HUDEP-2 (cell line): ENCODE data around the gene CENPM.
"Not testable (repeated sequence)": the region's sequence is repeated elsewhere in the genome, so short reads cannot be mapped to it uniquely, and the experiment has no call there.

Source experiments
- DNase-seq, 76 experiments: peaks; one replicate each; lab custom pipeline; 2025; ENCODE audit not compliant: unreplicated experiment in 76 of 76; lab: John Stamatoyannopoulos, UW

CENPM gene

GRCh38 chr22:41968601-41969000 is 21.6 kb upstream of the CENPM start:
- DNase-seq = peak in 75 of 76 experiments; percentile 19 to 91 (median 77)

GRCh38 chr22:41966607-41967240 is 19.8 kb upstream of the CENPM start:
- DNase-seq = peak in 54 of 76 experiments; percentile 9 to 75 (median 46)

- DNase-seq = no peak
These were observed 19.3 kb upstream of the CENPM start for GRCh38 chr22:41966225-41966606.

GRCh38 chr22:41964112-41964491 is 17.1 kb upstream of the CENPM start:
- DNase-seq = no peak

- DNase-seq = no peak
These were observed 16.6 kb upstream of the CENPM start for GRCh38 chr22:41963453-41964111.

GRCh38 chr22:41957941-41958556 is 11.1 kb upstream of the CENPM start:
- DNase-seq = no peak

- DNase-seq = no peak
These were observed 5.8 kb upstream of the CENPM start for GRCh38 chr22:41952713-41953112.

GRCh38 chr22:41951898-41952474 is 5.0 kb upstream of the CENPM start, which contains the start of gene SMIM45:
SMIM45 (plus strand) TSS chr22:41952150.
- peak in 2 of 76 experiments; percentile 7 to 26 for DNase-seq

GRCh38 chr22:41949297-41949965 is 2.5 kb upstream of the CENPM start:
- no peak for DNase-seq

- not testable (repeated sequence) for DNase-seq
These were observed 2.0 kb upstream of the CENPM start for GRCh38 chr22:41948928-41949296.

- no peak for DNase-seq
These were observed 1.2 kb upstream of the CENPM start for GRCh38 chr22:41948142-41948541.

GRCh38 chr22:41947424-41948080 is 600 bp upstream of the CENPM start:
- DNase-seq = no peak

GRCh38 chr22:41943661-41944209 is 3.2 kb downstream of the CENPM start:
- DNase-seq = no peak

GRCh38 chr22:41940832-41941765 is 5.9 kb downstream of the CENPM start:
- DNase-seq = peak in 59 of 76 experiments; percentile 10 to 74 (median 49)

- DNase-seq = peak in 7 of 76 experiments; percentile 9 to 58 (median 47)
These were observed 6.7 kb downstream of the CENPM start for GRCh38 chr22:41939981-41940831.

GRCh38 chr22:41936894-41937169 is 10.1 kb downstream of the CENPM start:
- no peak for DNase-seq

- DNase-seq = no peak
These were observed 11.4 kb downstream of the CENPM start for GRCh38 chr22:41935509-41935908.

- DNase-seq = no peak
These were observed 12.0 kb downstream of the CENPM start for GRCh38 chr22:41935015-41935351.
